ENCODE results near the gene SUN1.

Gene SUN1

DNA sequence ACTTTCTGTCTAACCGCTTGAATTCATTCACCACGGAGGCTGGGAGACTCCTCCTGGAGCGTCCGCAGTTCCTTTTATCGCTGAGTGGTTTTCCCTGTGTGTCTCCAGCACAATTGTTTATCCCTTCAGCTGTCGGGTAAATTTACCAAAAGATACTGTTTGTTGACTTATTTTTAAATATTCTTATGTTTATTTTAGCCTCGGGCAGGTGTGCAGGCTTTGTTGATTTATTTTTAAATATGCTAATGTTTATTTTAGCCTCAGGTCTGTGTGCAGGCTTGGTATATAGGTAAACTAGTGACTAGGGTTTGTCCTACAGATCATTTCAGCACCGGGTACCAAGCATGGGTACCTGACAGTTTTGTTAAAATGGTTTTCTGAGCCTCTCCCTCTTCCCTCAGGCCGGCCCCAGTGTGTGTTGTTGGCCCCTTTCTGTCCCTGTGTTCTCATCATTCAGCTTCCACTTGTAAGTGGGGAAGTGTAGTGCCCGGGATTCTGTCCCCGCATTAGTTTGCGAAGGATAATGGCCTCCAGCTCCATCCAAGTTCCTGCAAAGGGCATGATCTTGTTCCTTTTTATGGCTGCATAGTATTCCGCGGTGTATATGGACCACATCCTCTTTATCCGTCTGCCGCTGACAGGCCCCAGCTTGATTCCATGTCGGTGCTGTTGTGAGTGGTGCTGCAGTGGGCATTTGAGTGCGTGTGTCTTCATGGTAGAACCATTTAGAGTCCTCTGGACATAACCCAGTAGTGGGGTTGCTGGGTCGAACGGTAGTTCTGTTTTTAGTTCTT, 49.4 kb downstream of the SUN1 start:
- peak in 1 of 42 donors; percentile 7 for DNase-seq

GRCh38 chr7:882336-883035, 50.2 kb downstream of the SUN1 start:
- intact Hi-C loops (cut with DNase I), result no loop called here
- DNase-seq, result peak in 2 of 42 donors; percentile 0 to 5

More for the DNA sequence above, 49.4 kb downstream of the SUN1 start:
- intact Hi-C loops (cut with DNase I), result no loop called here

DNA sequence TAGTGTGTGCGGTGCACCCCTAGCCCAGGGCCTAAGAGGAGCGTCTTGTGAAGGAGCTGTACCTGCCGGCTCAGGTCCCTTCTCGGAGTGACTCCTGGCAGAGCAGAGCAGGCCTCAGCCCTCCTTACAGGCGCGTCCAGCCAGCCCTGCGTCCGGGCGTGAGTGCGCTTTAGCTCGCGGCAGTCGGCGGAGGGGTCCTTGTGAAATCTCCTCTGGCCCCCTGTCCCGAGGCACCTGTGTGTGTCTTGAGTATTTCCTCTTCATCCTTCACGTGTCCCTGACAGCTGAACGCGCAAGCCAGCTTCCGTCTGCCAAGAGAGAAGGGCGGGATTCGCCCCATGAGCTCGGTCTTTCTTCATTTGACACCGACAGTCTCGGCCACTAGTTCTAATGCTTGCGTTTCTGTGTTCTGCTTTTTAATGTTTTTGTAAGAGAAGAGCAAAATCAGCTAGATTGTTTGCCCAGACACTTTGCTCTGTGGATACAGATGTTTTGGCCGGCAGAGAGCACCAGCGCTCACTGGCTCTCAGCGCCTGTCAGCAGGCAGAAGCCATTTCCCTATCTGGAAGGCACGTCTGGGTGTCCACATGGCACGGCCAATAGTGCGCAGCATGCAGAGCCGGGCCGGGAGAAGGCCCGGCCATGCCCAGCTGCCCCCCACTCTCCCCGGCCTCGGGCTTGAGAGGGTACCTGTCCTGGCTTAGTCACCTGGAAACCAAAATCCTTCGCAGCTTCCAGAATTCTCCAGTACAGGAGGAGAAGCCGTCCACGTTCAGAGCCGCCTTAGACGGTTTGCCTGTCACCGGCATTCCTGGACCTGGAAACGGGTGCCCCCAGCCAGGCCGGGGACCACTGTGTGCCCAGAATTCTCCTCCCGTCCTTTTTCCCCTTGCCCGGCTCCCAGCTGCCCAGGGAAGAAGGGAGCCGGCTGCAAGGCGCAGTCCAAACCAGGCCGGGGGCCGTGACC, 51.1 kb downstream of the SUN1 start:
- DNase-seq, result peak in 6 of 42 donors; percentile 2 to 71 (median 36)
- intact Hi-C loops (cut with DNase I), result no loop called here

- intact Hi-C loops (cut with DNase I), result no loop called here
- DNase-seq, result peak in 6 of 42 donors; percentile 2 to 36 (median 13)
Observed at GRCh38 chr7:884191-885003, 52.1 kb downstream of the SUN1 start.

- intact Hi-C loops (cut with DNase I), result no loop called here
Observed at GRCh38 chr7:885261-885892, 53.1 kb downstream of the SUN1 start.

DNA sequence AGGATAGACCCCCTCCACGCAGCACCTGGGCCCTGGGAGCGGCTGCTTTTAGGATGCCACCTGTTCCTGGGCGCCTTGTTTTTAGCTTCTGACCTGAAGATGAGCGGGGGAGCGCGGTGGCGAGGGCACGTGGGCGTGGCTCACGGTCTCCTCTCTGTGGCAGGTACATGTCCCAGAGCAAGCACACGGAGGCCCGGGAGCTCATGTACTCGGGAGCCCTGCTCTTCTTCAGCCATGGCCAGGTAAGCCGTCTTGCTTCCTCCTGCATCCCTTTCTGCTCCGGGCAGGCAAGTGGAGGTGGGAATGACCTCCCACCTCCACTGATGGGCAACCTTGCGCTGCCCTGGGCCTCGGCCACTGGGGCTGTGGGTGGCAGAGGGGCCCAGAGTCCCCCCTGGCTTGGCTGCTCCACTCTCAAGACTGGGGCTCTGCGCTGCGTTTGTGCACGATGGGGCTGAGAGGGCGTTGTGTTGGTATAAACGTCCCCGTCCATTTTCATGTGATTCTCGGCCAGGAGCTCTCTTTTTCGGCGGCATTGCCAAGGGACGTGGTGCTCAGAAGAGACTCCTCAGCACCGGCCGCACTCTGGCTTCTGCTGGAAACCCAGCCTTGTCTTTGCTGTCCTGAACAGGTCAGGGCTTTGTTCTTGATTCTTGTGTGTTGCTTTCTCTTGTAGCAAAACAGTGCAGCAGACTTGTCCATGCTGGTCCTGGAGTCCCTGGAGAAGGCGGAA, 53.8 kb downstream of the SUN1 start:
- intact Hi-C loops (cut with DNase I), result no loop called here
- DNase-seq, result peak in 6 of 42 donors; percentile 2 to 14 (median 8)

More at GRCh38 chr7:885261-885892, 53.1 kb downstream of the SUN1 start:
- DNase-seq, result peak in 5 of 42 donors; percentile 0 to 29 (median 4)

- peak in 9 of 42 donors; percentile 1 to 38 (median 13) for DNase-seq
- intact Hi-C loops (cut with DNase I), result no loop called here
Observed at GRCh38 chr7:886626-887487, 54.6 kb downstream of the SUN1 start.

- intact Hi-C loops (cut with DNase I), result no loop called here
- peak in 6 of 42 donors; percentile 1 to 12 (median 3) for DNase-seq
Observed at GRCh38 chr7:887488-887820, 55.2 kb downstream of the SUN1 start.

DNA sequence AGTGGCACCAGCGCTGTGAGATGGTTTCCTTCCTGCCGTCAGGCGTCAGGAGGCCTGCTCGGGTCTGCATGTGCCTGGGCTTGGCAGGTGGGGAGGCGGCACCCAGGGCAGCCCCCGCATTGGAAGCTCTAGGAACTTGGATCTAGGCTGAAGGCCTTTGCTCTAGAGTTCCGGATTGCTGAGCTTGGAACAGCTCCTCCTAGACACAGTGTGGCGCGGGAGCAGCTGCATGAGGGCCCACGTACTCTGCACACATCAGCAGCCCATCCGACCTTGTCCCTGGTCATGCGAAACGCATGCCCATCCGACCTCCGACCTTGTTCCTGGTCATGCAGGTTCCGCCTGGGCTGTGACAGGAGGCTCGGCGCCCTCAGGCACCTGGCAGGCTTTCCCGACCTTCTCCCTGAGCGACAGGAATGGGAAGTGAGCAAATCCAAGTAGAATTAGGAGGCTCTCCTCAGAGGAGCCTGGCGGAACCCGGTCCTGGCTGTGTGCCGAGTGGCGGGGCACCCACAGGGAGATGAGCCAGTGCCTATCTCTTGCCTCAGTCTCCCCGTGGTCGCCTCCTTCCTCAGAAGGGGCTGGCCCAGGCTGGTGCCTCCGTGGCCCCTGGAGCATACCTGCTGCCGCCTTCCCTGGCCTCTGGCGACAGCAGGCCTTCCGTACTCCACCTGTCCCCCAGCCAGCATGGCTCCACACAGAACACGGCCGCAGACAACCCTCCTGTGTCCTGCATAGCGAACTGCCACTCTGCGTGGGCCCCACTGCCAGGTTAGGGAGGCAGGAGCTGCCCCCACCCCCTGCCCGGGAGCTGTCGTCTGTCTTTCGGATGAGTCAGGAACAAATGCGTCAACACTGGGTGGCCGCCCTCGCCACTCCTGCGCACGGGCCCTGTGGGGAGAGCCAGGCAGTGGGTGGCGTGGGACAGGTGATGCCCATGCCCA, 56.1 kb downstream of the SUN1 start:
- intact Hi-C loops (cut with DNase I), result no loop called here
- peak in 38 of 42 donors; percentile 47 to 91 (median 75) for DNase-seq

GRCh38 chr7:889025-889390, 56.7 kb downstream of the SUN1 start:
- no peak for DNase-seq
- intact Hi-C loops (cut with DNase I), result no loop called here

- DNase-seq, result no peak
- intact Hi-C loops (cut with DNase I), result no loop called here
Observed at GRCh38 chr7:889391-889790, 57.1 kb downstream of the SUN1 start.

GRCh38 chr7:890868-891267, 58.6 kb downstream of the SUN1 start:
- intact Hi-C loops (cut with DNase I), result no loop called here
- no peak for DNase-seq

DNA sequence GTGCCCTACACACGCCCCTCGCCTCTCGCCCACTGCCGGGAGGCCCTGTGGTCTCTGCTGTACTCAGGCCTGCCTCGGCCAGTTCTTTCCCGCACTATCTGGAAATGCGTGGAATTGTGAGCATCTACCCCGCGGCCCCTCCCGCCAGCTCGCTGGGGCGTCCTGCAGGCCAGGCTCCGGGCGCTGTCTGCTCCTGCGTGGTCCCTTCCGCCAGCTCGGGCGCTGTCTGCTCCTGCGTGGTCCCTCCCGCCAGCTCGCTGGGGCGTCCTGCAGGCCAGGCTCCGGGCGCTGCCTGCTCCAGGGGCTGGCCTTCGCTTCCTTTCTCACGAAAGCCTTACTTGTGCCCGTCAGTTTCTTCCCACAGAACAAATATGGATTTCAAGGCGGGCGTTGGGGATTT, 59.0 kb downstream of the SUN1 start:
- intact Hi-C loops (cut with DNase I), result no loop called here
- no peak for DNase-seq

- DNase-seq, result no peak
- intact Hi-C loops (cut with DNase I), result no loop called here
Observed at GRCh38 chr7:891805-892204, 59.5 kb downstream of the SUN1 start.
